NCI-H1105 (cell line): ENCODE data around the gene DTD2.
"Not testable (repeated sequence)": the region's sequence is repeated elsewhere in the genome, so short reads cannot be mapped to it uniquely, and the experiment has no call there.

Experiments used
- DNase-seq: peaks from one replicate; lab custom pipeline; 2025; lab: John Stamatoyannopoulos, UW

Gene DTD2

DNA sequence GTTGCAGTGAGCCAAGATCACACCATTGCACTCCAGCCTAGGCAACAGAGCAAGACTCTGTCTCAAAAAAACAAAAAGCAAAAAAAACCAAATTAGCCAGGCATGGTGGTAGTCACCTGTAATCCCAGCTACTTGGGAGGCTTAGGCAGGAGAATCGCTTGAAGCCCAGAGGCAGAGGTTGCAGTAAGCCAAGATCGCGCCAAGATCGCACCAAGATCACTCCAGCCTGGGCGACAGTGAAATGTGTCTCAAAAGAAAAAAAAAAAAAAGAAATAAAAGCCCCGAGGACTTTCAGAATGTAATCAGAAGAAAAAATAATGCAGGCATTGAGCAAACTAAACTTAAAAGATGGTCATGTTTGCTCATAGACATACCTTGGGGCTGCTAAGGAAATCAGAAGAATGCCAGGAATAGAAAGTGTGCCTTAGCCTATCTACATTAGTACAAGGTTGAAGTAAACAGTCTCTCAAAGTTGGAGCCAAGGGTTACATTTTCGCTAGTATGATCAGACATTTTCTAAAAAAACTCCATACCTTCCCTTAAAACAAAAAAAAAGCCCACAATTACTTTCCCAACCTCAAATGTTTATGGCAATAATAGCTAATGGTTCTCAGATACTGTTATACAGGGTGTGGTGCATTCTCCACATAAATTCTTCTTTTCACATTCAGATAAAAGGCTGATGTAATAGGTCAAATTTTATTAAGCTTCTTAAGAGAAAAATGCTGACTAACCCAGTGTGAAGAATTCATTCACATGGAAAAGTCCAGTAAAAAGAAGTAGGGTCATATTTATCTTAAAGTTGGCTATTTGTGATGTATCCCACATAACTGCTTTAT is 15.8 kb downstream of the DTD2 start:
- DNase-seq = no peak

DNA sequence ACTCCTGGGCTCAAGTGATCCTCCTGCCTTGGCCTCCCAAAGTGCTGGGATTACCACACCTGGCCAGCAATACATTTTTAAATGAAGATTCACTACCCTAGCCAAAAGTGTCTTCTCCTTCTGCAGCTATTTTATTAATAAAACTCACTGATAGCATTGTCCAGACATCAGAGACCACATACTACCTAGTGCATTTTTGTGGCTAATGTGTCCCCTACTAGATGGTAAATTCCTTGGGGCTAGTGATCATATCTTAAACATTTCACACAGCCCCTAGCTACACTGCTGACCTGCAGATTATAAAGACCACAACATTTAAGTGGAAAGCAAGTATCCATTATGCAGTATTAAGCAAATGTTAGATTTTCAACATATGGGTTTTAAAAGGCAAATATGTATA is 17.0 kb downstream of the DTD2 start:
- no peak for DNase-seq

DNA sequence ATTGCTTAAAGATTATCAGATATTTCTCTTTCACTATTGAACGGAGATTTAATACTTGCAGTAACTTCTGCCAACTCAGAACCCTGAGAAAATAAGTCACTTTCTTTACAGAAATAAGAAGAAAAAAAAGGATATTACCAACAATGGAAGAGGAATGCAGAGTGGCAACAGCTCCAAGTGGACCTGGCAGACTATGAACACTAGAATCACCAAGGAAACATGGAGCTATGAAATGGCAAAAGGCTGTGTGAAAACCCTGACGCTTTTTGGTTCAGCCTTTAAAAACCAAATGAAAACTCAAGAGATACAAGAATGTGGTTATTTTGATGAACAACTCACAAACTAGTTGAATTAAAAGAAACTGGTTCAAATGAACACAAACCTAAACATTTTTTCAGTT is 17.7 kb downstream of the DTD2 start:
- DNase-seq = no peak

DNA sequence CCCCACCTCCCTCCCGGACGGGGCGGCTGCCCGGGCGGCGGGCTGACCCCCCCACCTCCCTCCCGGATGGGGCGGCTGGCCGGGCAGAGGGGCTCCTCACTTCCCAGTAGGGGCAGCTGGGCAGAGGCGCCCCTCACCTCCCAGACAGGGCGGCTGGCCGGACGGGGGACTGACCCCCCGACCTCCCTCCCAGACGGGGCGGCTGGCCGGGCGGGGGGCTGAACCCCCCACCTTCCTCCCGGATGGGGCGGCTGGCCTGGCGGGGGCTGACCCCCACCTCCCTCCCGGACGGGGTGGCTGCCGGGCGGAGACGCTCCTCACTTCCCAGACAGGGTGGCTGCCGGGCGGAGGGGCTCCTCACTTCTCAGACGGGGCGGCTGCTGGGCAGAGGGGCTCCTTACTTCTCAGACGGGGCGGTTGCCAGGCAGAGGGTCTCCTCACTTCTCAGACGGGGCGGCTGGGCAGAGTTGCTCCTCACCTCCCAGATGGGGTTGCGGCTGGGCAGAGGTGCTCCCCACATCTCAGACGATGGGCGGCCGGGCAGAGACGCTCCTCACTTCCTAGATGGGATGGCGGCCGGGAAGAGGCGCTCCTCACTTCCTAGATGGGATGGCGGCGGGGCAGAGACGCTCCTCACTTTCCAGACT is 20.1 kb downstream of the DTD2 start:
- not testable (repeated sequence) for DNase-seq

DNA sequence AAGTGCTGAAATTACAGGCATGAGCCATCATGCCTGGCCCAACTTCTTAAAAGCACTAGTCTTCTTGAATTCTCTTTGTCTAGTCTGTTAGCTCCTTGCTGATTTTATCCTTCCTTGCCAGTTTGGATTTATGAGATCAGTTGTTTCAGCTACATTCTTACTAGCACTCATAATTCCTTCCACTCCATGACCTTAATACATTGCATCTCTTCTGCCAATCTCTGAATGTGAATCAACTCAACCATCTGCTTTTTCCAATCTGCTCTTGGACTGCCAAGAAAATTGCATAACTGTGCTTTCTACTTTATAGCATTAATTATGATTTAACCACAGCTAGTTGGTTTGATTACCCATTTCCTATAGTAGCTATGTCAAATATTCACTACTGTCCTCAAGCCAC is 22.0 kb downstream of the DTD2 start:
- DNase-seq = no peak

DNA sequence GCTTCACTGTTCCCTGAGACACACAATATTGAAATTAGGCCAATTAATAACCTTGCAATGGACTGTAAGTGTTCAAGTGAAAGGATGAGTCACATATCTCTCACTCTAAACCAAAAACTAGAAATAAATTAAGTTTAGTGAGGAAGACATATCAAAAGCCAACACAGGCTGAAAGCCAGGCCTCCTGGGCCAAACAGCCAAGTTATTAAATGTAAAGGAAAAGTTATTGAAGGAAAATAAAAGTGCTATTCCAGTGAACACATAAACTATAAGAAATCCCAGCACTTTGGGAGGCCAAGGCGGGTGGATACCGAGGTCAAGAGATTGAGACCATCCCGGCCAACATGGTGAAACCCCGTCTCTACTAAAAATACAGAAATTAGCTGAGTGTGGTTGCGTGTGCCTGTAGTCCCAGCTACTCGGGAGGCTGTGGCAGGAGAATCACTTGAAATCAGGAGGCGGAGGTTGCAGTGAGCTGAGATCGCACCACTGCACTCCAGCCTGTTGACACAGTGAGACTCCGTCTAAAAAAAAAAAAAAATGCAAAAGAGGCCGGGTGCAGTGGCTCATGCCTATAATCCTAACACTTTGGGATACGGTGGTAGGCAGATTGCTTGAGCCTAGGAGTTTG is 26.6 kb downstream of the DTD2 start:
- no peak for DNase-seq

DNA sequence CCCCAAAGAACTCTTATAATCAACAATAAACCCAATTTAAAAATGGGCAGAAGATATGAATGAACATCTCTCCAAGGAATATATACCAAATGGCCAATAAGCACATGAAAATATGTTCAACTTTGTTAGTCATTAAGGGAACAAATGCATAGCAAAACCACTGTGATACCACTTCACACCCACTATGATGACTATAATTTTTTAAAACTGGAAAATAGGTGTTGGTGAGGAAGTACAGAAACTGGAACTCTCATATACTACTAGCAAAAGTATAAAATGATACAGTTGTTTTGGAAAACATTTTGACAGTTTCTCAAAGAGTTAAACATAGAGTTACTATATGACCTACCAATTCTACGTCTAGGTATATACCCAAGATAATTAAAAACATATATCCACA is 27.5 kb downstream of the DTD2 start:
- DNase-seq = no peak

DNA sequence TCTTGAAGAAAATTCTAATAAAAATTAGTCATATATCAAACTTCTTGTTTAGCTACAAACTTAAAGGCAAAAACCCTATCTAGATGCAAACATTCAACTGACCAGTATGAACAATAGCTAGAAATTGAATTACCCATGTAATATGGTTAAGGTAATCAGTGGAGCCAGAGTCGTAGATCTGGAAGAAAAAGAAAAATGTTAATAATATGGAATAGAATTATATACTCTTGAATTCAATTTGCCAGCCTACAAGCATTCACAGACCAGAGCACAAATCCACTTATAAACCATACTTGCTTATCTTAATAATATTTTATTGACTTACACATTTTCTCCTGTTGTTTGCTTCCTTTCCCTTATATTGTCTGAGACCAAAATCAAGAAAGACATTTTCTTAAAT is 29.3 kb downstream of the DTD2 start:
- no peak for DNase-seq

DNA sequence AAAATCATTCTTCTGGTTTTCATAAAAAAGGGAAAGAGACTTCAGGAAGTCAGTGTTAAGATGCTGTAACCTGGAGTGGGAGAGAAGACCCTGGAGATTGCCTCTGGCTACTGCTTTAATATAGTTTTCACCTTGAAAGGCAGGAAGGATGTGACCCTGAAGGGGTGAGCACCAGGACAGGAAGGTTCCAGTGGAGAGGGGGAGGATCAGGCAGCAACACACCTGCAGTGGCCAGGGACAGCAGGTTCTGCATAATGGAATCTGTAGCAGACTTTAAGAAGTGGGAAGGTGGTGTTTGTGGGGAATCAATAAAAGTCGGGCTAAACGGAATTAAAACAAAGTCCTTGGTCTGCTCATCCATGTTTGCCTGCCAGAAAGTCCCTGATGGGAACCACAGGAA is 30.6 kb downstream of the DTD2 start:
- no peak for DNase-seq

DNA sequence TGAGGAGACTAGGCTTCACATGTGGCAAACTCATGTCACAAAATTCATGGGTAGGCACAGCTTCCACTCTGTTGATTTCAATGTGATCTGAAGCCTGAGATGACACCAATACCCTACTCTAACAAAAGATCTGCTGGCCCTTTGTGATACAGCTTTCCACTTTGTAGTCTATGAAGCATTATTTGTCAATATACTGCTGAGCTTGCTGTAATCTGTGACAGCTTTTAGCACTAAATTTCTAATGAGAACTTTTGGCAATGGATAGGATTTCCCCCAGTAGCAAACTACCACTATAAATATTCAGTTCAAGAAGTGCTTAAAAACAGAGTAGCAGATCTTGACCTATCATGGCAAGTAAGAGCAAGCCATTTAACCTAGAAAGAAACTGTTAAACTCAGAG is 31.4 kb downstream of the DTD2 start:
- no peak for DNase-seq

DNA sequence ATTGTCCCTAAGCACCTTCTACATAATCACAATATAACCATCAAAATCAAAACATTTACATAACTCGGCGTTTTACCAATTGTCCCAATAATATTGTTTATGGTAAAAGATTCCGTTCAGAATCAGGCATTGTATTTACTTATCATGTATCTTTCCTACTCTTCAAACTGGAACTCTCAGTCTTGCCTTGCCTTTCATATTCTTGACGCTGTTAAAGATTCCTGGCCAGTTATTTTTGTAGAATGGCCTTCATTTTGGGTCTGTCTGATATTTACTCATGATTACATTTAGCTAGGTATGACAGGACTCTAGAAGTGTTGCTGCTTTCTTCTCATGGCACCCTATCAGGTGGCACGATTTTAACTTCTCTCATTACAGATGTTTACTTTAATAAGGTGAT is 36.1 kb downstream of the DTD2 start:
- no peak for DNase-seq

DNA sequence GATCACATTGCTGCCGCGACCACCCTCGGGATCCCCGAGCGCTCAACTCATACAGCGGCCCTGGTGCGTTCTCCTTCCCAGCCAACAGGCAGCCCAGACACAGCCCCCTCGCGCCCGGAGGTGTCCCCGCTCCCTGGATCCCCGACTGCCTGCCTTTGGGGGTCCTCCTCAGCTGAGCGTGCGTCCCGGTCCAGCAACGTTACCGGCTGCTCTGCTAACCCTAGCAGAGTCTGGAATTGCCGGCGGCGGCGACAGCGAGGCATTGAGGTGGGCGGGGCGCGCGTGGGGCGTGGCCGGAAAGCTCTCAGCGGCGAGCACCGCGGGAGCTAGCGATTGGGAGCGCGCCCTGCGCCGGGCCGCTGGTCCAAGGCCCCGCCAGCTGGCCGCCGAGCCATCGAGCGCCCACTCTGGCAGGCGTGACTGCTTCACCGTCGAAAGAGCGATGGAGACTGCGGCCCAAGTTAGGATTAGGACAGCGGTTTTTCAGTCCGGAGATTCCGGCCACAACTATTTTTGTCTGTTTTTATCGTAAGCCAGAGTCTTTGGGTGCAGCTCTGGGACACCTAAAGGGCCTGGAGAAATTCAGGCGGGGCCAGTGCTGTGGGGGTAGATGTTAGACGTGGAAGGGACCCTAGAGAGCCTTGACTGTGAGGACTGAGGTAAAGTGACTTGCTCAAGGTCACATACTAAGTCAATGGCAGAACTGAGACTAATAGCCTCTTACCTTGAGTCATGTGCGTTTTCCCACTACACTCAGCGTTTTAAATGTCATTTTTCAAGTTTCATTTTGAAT is 36.8 kb downstream of the DTD2 start, which contains the start of gene HEATR5A:
HEATR5A (minus strand) TSS at position 232 of the 793 bp plus-strand sequence. CDS start 17,575 bp downstream, outside the sequence.
- DNase-seq = peak; percentile 94

DNA sequence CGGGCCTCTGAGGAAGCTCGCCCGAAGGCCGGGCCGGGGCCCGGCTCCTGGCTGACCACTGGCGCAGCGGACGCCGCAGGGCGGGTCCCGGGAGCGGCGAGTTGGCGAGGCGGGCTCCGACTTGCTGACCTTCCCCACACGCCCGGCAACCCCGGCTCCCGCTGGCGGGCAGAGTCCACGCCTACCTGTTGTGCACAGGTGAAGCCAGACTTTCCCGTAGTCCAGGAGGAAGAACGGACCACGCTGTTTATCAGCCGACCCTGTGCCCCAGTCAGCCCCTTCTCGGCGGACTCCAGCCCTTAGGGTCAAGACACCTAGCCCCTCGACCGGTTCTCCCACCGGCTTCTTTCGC is 37.4 kb downstream of the DTD2 start:
- peak; percentile 10 for DNase-seq

DNA sequence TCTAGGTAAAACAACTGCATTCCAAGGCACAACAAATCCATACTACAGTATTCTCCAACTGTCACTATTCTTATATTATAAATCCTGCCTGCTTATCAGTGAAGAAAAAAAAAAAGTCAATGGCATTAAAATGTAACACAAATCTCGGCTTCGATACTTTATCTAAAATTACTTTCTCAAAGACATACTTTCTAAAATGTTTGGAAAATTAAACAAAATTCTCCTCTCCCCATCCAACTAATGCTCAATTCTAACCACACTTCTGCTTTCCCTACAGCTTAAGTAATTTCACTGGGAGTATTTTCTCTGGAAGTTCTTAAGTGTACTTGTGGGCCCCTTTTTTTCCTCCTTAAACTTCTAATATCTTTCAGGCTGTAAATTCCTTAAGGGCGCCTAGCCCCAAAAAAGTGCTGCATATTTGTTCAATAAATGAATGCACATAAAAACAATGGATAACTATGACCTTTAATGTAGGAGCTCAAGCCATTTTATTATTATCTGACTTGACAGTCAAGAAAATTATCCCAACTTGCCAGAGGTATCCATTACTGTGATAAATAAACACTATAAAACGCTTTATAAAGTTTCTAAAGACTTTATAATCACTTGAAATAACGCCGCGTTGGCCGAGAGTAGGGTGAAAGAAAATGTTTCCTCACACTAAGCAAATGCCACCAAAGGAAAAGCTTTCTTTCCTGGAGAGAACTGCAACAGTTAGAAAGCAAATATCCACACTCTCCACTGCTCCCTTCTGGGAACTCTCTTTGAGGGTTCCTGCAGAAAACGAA is 37.9 kb downstream of the DTD2 start:
- DNase-seq = no peak

DNA sequence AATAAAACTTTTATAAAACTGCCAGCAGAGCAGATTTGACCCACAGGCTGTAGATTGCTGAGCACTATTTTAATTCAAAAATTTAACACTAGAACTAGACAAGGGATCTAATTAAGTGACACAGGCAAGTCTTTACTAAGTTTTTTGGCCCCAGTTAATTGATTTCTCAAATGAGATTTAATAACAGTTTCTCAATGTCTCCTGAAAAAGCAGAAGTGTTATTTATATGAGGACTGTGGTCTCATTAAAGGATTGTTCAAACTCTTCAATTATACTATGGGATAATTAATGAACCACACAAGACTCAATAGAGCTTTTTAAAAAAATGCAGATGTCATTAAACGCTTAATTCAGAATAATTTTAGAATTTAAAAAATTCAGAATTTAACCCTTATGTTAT is 38.9 kb downstream of the DTD2 start:
- DNase-seq = no peak

DNA sequence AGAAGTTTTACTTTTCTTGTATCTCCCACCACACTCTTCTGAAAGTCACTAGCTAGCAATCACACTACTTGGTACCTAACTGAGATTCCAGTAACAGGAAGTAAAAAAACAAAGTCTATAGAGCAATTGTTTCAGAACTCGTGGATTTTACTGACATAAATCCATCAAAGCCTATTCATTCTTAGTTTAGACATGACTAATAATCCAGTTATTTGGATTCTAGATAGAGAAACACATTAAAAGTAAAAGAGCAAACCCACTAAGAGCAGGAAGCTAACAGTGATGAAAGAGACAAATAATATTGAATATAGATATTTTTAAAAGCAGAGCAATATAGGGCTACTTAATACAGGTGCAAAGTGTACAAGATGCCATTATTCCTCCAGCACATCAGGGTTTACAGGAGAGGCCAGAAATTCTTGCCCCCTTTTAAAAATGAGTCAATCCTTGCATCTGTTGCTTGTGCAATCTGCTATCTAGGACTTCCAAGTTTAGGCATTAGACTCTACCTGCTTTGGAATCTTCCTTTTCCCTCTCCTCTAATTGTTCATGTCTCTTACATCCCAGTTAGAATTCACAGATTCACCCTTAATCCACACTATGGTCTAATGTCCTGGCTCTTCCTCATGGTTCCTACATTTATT is 43.0 kb downstream of the DTD2 start:
- DNase-seq = no peak

DNA sequence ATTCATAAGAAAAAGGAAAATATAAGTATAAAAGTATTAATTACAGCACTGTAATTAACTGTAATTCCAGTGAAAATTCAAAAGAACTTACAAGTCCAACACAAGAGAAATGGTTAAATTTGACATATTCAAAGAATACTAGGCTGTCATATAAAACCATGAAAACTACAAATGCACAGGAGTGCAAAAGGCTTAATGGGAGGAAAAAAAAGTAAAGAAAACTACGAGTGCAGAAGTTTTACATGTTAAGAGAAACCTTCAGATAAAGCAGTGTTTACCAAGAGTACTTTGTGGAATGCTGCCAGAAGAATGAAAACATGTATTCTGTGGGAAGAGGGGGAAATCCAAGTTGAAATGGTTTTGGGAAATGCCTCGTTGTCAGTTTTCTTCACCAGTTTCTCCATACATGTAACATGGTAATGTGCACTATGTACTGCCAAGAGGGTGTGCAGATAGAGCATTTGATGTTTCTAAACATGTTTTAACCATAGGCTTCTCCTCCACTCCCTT is 46.0 kb downstream of the DTD2 start:
- DNase-seq = no peak

DNA sequence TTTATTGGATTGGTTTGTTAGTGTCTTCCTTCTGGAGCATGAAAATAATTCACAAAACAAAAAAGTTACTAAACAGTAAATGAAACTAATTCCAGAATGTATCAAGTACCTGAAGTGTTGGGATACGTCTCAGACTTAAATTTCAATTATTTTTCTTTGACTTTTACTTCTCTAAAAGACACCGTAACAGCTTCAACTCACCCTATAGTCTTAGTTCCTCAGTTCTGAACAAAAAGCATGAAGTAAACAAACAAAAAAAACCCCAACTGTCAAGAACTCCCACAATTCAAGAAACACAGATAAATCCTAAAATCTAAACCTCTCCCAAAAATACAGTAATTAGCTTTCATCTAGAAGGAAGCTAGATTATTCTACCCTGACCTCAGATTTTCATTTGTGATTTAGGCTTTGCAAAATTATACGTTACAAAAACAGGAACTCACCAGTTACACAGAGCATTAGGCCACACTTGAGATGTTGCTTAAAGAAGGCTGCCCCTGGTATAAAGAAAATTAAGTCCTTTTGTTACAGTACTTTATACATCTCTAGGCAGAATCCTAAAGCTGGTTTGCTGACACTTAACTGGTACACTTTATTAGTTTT is 47.2 kb downstream of the DTD2 start:
- DNase-seq = no peak

DNA sequence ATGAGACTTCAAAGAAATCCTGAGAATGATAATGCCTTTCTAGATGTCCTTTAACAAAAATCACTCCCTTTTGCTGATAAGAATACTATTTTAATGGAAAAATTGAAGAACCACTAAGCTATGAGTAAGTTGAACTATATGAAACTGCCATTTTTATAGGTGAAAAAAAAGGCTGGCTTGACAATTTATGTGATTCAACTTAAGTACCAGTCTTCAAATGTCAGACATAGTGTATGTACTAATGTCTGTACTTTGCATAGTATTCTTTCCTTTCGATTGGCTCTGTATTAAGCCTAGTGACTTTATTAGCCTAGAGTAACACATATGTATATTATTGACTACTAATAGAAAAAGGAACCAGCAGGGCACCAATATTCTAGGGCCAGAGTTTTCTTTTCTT is 48.9 kb downstream of the DTD2 start:
- DNase-seq = no peak

DNA sequence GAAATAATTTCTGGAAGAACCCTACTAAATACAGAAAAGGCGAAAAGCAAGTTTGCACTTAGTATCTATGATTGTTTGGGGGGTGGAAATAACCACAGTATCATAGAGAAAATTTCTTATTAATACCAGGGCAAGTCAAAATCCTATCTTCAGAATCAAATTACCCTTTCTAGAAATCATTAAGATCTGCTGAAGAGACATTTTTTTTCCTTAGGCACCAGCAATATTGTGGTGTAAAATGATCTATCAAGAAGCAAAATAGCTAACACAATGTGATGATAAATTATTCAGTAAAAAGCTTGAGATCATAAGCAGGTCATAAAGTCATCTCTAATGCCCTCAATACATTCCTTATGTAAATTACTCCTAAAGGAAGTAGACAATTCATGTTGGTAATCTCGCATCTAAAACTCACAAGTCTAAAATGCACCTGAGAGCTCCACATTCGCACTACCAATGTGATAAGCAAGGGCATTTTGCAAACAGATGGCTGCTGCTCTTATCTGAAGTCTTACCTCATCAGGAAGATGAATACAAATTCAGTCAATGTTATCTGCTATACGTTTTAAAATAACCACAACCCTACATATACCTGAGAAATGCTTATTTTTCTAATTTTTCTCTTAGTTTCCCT is 51.6 kb downstream of the DTD2 start:
- DNase-seq = no peak
